Measurements from ENCODE around the gene CDHR4. TPM values are rescaled to one million over a fixed set of nuclear protein-coding genes. Genes with fewer than 3 reads are reported as not detected.
"Not testable (repeated sequence)": the region's sequence is repeated elsewhere in the genome, so short reads cannot be mapped to it uniquely, and the experiment has no call there.

Gene CDHR4
- total and polyA plus RNA-seq, 2 of the 8 experiments (the other 6 are each of a cell fraction or from before 2014, with no cell fraction given): 0.50 to 0.60 TPM

GRCh38 chr3:49823131-49823530 lies 23.5 kb upstream of the CDHR4 start:
- not testable (repeated sequence) for H3K36me3 ChIP-seq (ENCODE audit: control insufficient read depth in 2 of 4, insufficient read depth in 4 of 4, low read length in 3 of 4); H3K56ac ChIP-seq (replicated peaks; ENCODE audit: insufficient read length, low read depth, low read length); H3K9me3 ChIP-seq (ENCODE audit: insufficient read depth in 2 of 2, low read depth in 1 of 2, low read length in 1 of 2); H2AFZ ChIP-seq (ENCODE audit: low read length); H3K9ac ChIP-seq (replicated peaks in 1 of 4; ENCODE audit: extremely low read depth in 1 of 4, low read depth in 3 of 4, low read length in 3 of 4); DNase-seq (ENCODE audit: low read depth in 1 of 2, low spot score in 2 of 2); H3K79me2 ChIP-seq (ENCODE audit: control insufficient read depth in 1 of 2, insufficient read depth in 2 of 2, low read length in 2 of 2); H4K5ac ChIP-seq (ENCODE audit: insufficient read length, low read depth, low read length); H3K27ac ChIP-seq (ENCODE audit: low read depth, low read length); H3K4me1 ChIP-seq (replicated peaks in 1 of 4; ENCODE audit: control insufficient read depth in 3 of 4, insufficient read depth in 4 of 4, low read length in 3 of 4); H4K91ac ChIP-seq (replicated peaks; ENCODE audit: insufficient read length, low read length); H2BK5ac ChIP-seq (ENCODE audit: low read depth, low read length); H2BK20ac ChIP-seq (ENCODE audit: low read length); H3K23me2 ChIP-seq (ENCODE audit: low read depth, low read length); H3K14ac ChIP-seq (ENCODE audit: insufficient read length); H2BK15ac ChIP-seq (ENCODE audit: low read length); H2BK12ac ChIP-seq (ENCODE audit: low read depth, low read length); H3K4me3 ChIP-seq (ENCODE audit: extremely low read depth in 1 of 4, insufficient read depth in 2 of 4, low read depth in 3 of 4, low read length in 4 of 4); H4K20me1 ChIP-seq (replicated peaks in 1 of 2; ENCODE audit: control insufficient read depth in 1 of 2, insufficient read depth in 2 of 2, low read length in 2 of 2); H4K8ac ChIP-seq (ENCODE audit: extremely low read depth, insufficient read depth, low read length); H3K27me3 ChIP-seq (replicated peaks in 1 of 4; ENCODE audit: control insufficient read depth in 3 of 4, extremely low read depth in 1 of 4, insufficient read depth in 3 of 4, low read length in 3 of 4); H3K23ac ChIP-seq (ENCODE audit: insufficient read length); H3K4ac ChIP-seq (replicated peaks; ENCODE audit: insufficient read length, low read depth, low read length); FAIRE-seq; H2AK5ac ChIP-seq (ENCODE audit: low read depth, low read length); H3K18ac ChIP-seq (ENCODE audit: extremely low read depth, low read length); H3K79me1 ChIP-seq (ENCODE audit: low read depth, low read length); H2BK120ac ChIP-seq (replicated peaks; ENCODE audit: low read depth, low read length); H3K4me2 ChIP-seq (ENCODE audit: insufficient read depth in 1 of 2, low read depth in 2 of 2, low read length in 2 of 2)
- 80% methylated on average over 1 of the region's 3 CpGs; no CpG with 5 or more reads in 1 of the 2 experiments for WGBS, 2 experiments (ENCODE audit: extremely low coverage in 1 of 2, insufficient coverage in 1 of 2, insufficient read length in 1 of 2, insufficient replicate concordance in 2 of 2, low coverage in 1 of 2, low lambda C conversion rate in 2 of 2, missing lambda C conversion rate in 1 of 2)
- ChIA-PET POLR2A (ENCODE audit: partially characterized antibody) (interaction anchor here (1.0 to 1.4 kb wide), 3 partner anchors 18 to 45 kb away, joined by 4 to 5 read pairs (median 4); no protein-coding TSS in a partner anchor), CTCF (ENCODE audit: partially characterized antibody) (interaction anchor here (0.8 to 1.2 kb wide), 5 partner anchors 14 to 56 kb away, joined by 3 to 5 read pairs (median 3); no protein-coding TSS in a partner anchor)
